HAP-1 (cell line): ENCODE data around the gene MN1.

Experiments used
- DNase-seq, 2 experiments: peaks; one replicate each; pipeline ENCODE4 v3.0.0-alpha.2; 2016 to 2020; ENCODE audit warnings: low spot score in 2 of 2
- H3K27me3 ChIP-seq: fragments of 250-450 bp; sonication (Bioruptor Pico); 2 replicates; pipeline ENCODE4 v1.5.1; 2020; ENCODE audit warnings: low read depth, mild to moderate bottlenecking, moderate library complexity
- H3K36me3 ChIP-seq: fragments of 250-450 bp; sonication (Bioruptor Pico); replicated peaks from 2 replicates; pipeline ENCODE4 v1.5.1; 2020; ENCODE audit warnings: mild to moderate bottlenecking
- H3K4me1 ChIP-seq: fragments of 250-450 bp; sonication (Bioruptor Pico); 2 replicates; pipeline ENCODE4 v1.5.1; 2020; ENCODE audit warnings: mild to moderate bottlenecking
- H3K4me3 ChIP-seq: fragments of 250-450 bp; sonication (Bioruptor Pico); 2 replicates; pipeline ENCODE4 v1.5.1; 2020; ENCODE audit warnings: mild to moderate bottlenecking, moderate library complexity
- H3K9me3 ChIP-seq: fragments of 250-450 bp; sonication (Bioruptor Pico); 2 replicates; pipeline ENCODE4 v1.5.1; 2020; ENCODE audit warnings: mild to moderate bottlenecking, moderate library complexity
- in situ Hi-C: fragments of 300-500 bp; cut with MboI; formaldehyde crosslinking; loops from 3 replicates; pipeline ENCODE4 v1.14.3; 2020; ENCODE audit warnings: low sequenced_read_pairs, inconsistent platforms, mixed read lengths

The MN1 gene

DNA sequence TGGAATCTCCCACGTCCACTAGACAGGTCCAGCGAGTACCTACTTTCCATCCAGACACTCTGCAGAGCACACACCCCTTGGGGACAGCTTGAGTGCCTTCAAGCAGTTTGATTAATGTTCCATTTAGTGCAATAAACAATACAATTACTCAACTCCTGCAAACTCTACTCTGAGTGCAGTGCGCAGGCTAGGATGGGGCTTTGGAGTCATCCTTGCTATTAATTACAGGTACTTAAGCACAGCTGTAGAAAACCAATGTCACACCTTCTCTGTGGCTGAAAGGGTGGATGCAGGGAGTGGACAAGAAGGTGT, 82.6 kb downstream of the MN1 start:
- Histone ChIP-seq H3K4me1 (peaks cover 16% of the 10 kb centered on the region; the same call in 1 of the 2 replicates), H3K36me3 (no peaks in the 10 kb centered on the region), H3K9me3 (peaks cover 2% of the 10 kb centered on the region), H3K27me3 (no peaks in the 10 kb centered on the region), H3K4me3 (no peak overlapping the region)
- no peak for DNase-seq
- in situ Hi-C loops: no loop called here

DNA sequence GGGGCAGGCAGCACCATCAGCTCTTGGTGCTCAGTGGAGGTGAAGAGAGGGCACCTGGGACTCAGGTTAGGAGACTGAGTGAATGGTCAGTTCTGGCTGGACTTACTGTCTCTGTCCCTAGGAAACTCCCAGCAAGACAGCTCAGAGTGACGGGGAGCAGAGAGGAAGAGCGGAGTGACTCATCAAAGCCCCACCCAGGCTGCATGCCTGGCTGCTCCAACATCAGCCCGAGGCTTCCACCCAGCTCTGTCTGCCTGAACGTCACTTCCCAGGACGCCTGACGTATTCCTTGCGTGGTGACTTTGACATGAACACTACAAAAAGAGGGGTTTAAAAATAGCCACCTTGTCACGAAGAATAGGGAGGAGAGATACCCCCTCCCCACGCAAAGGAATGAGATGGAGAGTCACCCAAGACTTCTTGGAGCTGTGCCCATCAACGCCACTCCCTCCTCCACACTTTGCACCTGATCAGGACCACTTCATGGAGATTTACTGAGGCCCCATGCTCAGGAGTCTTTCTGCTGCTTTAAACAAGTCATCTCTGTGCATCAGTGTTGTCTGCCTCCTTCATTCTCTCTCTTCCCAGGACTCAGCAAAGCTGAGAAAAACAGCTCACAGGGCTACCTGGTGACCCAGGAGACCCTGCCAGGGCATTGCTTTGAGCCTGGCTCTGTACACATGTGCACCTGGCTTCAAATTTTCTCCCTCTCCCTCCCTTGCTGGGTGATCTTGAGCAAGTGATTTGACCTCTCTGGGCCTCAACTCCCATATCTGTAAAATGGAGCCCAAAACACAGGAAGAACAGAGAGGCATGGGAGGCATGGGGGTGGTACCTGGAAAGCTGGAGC, 83.1 kb downstream of the MN1 start:
- peak in 1 of 2 experiments; percentile 48 for DNase-seq
- peaks cover 17% of the 10 kb centered on the region; the same call in 1 of the 2 replicates for H3K4me1 ChIP-seq
- H3K36me3 ChIP-seq: no peaks in the 10 kb centered on the region
- in situ Hi-C loops: no loop called here
- no peaks in the 10 kb centered on the region for H3K27me3 ChIP-seq
- no peak overlapping the region for H3K4me3 ChIP-seq
- peaks cover 2% of the 10 kb centered on the region for H3K9me3 ChIP-seq

DNA sequence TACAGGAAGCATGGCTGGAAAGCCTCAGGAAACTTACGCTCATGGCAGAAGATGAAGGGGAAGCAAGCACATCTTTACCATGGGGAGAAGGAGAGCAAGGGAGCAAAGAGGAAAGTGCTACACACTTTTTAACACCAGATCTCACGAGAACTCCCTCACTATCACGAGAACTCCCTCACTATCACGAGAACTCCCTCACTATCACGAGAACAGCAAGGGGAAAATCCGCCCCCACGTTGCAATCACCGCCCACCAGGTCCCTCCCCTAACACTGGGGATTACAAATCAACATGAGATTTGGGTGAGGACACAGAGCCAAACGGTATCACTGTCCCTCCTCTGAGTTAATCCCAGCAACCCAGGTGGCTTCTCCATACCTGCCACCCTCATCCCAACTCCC, 84.5 kb downstream of the MN1 start:
- peaks cover 17% of the 10 kb centered on the region; the same call in 1 of the 2 replicates for H3K4me1 ChIP-seq
- no peak overlapping the region for H3K4me3 ChIP-seq
- in situ Hi-C loops: no loop called here
- H3K9me3 ChIP-seq: peaks cover 2% of the 10 kb centered on the region
- no peaks in the 10 kb centered on the region for H3K27me3 ChIP-seq
- DNase-seq: no peak
- H3K36me3 ChIP-seq: no peaks in the 10 kb centered on the region

DNA sequence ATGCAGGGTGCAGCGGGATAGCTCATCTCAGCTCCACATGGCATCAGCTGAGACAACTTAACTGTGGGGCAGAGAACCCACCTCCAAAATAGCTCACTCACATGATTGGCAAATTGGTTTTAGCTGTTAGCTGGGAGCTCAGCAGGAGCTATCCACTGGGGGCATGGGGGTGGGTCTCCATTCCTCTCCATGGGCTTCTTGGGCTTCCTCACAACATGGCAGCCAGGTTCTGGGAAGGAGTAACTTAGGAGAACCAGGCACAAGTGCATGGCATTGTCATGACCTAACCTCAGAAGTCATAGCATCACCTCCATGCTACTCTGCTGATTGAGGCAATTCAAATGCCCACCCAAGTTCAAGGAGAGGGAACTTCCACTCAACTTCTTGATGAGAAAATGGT, 85.5 kb downstream of the MN1 start:
- peaks cover 17% of the 10 kb centered on the region; the same call in 1 of the 2 replicates for H3K4me1 ChIP-seq

DNA sequence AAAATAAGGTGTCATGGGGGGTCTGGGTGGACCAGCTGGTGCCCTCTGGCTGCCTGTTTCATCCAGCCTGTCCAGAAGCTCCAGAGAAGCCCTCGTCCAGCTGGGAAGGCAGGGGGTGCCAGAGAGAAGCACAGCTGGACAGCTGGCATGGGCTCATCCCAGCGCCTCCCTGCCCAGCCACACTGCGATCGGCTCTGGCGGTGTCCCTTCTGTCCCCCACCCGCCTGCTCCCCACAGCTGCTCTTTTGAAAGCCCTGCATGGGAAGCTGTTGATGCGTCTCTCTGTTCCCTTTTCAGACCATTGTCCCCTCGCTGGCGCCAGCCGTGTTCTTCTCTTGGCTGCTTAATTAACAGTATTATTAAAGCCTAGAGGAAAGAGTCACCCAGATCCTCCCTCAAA, 86.5 kb downstream of the MN1 start:
- H3K36me3 ChIP-seq: no peaks in the 10 kb centered on the region
- in situ Hi-C loops: no loop called here
- no peak overlapping the region for H3K4me3 ChIP-seq
- peaks cover 2% of the 10 kb centered on the region for H3K9me3 ChIP-seq
- no peak for DNase-seq
- no peaks in the 10 kb centered on the region for H3K27me3 ChIP-seq
- H3K4me1 ChIP-seq: peaks cover 17% of the 10 kb centered on the region; the same call in 1 of the 2 replicates

More for the DNA sequence above, 85.5 kb downstream of the MN1 start:
- no peak overlapping the region for H3K4me3 ChIP-seq
- no peaks in the 10 kb centered on the region for H3K27me3 ChIP-seq
- in situ Hi-C loops: no loop called here
- peaks cover 2% of the 10 kb centered on the region for H3K9me3 ChIP-seq
- no peaks in the 10 kb centered on the region for H3K36me3 ChIP-seq
- no peak for DNase-seq

DNA sequence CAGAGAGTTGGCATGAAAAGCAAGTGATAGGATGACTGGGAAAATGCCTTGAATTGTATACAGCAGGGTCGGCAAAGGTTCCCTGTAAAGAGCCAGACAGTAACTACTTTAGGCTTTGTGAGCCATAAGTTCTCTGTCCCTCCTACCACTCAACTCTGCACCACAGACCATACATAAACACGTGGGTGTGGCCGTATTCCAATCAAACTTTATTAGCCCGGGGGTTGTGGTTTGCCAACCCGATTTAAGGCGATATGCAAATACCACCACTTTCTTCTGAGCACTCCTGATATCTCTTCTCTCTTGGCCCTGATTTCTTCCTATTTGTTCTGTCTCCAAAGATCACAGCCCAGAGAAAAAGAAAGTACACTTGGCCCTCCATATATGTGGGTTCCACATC, 87.5 kb downstream of the MN1 start:
- no peak overlapping the region for H3K4me3 ChIP-seq
- DNase-seq: peak in 1 of 2 experiments; percentile 18
- no peaks in the 10 kb centered on the region for H3K36me3 ChIP-seq
- in situ Hi-C loops: no loop called here
- no peaks in the 10 kb centered on the region; the same call in 1 of the 2 replicates for H3K9me3 ChIP-seq
- peaks cover 10% of the 10 kb centered on the region; the same call in 1 of the 2 replicates for H3K4me1 ChIP-seq
- no peaks in the 10 kb centered on the region for H3K27me3 ChIP-seq

DNA sequence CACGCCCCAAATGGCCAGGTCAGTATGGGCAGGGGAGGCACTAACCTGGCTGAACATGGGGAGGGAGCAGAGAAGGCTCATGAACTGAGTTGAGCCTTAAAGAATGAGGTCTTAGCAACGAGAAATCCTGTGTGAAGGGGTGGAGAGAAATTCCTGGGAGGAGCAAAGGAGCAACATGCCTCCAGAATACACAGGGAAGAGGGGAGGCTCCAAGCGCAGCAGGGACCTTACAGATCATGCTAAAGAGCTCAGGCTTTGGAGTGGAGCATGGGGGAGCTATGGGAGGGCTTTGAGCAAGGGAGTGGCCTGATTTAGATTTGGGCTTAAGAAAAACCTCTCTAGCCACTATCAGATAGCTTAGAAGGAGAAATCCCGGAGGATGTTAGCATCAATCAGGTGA, 88.1 kb downstream of the MN1 start:
- in situ Hi-C loops: no loop called here
- Histone ChIP-seq H3K27me3 (no peaks in the 10 kb centered on the region), H3K4me3 (no peak overlapping the region), H3K36me3 (no peaks in the 10 kb centered on the region), H3K4me1 (peaks cover 7% of the 10 kb centered on the region; the same call in 1 of the 2 replicates), H3K9me3 (no peaks in the 10 kb centered on the region)
- DNase-seq: no peak

DNA sequence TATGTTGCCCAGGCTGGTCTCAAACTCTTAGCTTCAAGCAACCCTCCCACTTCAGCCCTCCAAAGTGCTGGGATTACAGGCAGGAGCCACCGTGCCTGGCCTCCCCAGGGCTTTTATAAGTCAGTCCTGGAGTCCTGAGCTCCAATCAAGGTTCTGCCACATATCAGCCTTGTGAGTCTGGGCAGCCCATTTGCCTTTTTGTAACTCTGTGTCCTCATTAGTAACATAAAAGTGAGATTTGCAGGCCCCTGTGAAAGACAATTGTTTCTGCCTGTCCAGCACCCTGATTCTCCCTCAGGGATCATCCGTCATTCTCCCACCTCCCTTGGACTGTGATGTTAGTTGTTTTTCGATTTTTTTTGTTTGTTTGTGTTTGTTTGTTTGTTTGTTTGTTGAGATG, 89.8 kb downstream of the MN1 start:
- no peaks in the 10 kb centered on the region for H3K36me3 ChIP-seq
- in situ Hi-C loops: no loop called here

DNA sequence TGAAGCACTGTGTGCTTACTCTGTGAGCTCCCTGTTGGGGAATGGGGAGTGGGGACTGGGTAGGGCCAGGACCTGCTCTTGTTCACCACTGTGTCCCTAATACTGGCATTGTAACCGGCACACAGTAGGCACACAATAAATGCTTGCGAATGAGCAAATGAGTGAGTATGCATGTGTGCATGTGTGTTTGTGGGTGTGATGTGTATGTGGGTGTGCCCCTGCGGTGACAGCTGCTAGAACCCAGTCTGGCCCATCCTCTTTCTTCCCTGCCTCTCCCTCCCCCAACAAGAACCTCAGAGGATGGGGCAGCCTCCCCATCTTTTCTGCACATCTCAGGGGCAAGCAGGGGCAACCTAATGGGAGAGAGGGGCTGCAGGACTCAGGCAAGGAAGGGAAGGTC, 90.5 kb downstream of the MN1 start:
- Histone ChIP-seq H3K9me3 (no peaks in the 10 kb centered on the region), H3K4me1 (peaks cover 6% of the 10 kb centered on the region; the same call in 1 of the 2 replicates), H3K36me3 (no peaks in the 10 kb centered on the region), H3K27me3 (no peaks in the 10 kb centered on the region), H3K4me3 (no peak overlapping the region)
- no peak for DNase-seq
- in situ Hi-C loops: no loop called here

More for the DNA sequence above, 89.8 kb downstream of the MN1 start:
- Histone ChIP-seq H3K4me3 (no peak overlapping the region), H3K27me3 (no peaks in the 10 kb centered on the region), H3K4me1 (peaks cover 6% of the 10 kb centered on the region; the same call in 1 of the 2 replicates), H3K9me3 (no peaks in the 10 kb centered on the region)
- DNase-seq: no peak

DNA sequence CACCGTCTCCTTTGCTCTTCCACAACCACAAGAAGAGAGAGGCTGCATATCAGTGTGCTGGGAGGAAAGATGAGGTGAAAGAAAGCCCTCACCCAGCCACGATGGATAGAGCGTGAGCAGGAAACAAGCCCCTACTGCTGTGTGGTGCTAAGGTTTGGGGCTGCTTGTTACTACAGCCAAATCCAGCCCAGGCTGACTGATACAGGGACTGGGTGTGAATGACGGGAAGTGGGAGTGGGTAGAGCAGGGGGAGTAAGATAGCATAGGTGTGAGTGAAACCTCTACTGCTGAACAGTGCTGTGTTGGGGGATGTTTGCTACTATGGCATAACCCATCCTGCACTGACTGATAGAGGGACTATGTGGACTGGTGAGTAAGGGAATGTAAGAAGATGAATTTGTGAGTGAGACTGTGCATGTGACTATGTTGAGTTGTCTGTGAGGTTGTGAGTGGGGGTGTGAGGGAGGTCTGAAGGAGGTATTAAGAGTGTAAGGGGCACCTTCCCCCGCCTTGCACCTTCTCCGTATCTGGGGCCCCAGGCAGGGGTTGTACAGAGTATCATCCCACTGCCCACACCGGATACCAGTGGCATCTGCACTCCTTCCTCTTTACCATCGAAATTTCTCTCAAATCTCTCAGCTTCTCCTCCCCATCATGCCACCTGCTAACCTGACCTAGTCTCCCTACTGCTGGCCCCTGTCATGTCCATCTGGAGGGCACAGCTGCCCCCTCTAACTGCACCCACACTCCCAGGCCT, 91.5 kb downstream of the MN1 start:
- in situ Hi-C loops: no loop called here
- Histone ChIP-seq H3K27me3 (no peaks in the 10 kb centered on the region), H3K4me3 (no peak overlapping the region), H3K36me3 (no peaks in the 10 kb centered on the region), H3K9me3 (no peaks in the 10 kb centered on the region), H3K4me1 (peaks cover 6% of the 10 kb centered on the region; the same call in 1 of the 2 replicates)
- no peak for DNase-seq

DNA sequence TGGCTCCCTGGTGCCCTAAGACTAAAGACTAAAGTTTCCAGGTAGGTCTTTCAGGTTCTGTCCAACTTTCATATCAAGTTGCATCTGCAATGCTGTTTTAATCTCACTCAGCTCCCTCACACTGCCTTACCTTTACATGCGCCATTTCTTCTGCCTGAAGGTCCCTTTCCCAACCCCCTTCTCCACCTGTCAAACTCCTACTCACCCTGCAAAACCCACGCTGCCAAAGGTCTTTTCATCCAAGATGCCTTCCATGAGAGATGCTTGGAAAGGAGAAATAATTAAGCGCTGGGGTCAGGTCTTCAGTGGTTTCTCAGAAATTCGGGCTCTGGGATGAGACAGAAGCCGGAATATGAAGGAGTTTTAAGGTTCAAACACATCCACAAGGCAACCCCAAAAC, 95.1 kb downstream of the MN1 start:
- DNase-seq: no peak
- Histone ChIP-seq H3K4me1 (no peaks in the 10 kb centered on the region), H3K9me3 (no peaks in the 10 kb centered on the region), H3K36me3 (no peaks in the 10 kb centered on the region), H3K4me3 (no peak overlapping the region), H3K27me3 (no peaks in the 10 kb centered on the region)
- in situ Hi-C loops: no loop called here

DNA sequence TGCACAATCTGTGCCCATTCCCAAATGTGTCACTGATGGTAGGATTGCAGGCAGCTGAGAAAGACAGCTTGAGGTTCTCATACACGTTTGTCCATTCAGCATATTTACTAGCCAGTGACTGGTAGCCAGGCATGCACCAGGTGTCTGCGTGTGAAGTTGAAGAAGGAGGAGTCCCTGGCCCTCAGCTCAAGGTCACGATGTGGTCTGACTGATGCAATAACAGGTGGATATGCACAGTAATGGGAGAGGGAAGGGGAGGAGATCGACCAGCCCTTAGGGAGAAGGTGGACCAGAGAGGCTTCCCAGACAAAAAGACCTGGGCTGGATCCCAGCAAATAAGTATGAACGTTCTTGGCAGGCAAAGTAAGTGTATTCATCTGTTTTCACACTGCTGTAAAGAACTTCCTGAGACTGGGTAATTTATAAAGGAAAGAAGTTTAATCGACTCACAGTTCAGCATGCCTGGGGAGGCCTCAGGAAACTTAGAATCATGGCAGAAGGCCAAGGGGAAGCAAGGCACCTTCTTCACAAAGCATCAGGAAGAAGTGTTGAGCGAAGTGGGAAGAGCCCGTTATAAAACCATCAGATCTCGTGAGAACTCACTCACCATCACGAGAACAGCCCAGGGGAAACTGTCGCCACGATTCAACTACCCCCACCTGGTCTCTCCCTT, 96.0 kb downstream of the MN1 start:
- Histone ChIP-seq H3K27me3 (no peaks in the 10 kb centered on the region), H3K4me3 (no peak overlapping the region), H3K4me1 (no peaks in the 10 kb centered on the region), H3K36me3 (no peaks in the 10 kb centered on the region), H3K9me3 (no peaks in the 10 kb centered on the region)
- in situ Hi-C loops: no loop called here
- DNase-seq: no peak

DNA sequence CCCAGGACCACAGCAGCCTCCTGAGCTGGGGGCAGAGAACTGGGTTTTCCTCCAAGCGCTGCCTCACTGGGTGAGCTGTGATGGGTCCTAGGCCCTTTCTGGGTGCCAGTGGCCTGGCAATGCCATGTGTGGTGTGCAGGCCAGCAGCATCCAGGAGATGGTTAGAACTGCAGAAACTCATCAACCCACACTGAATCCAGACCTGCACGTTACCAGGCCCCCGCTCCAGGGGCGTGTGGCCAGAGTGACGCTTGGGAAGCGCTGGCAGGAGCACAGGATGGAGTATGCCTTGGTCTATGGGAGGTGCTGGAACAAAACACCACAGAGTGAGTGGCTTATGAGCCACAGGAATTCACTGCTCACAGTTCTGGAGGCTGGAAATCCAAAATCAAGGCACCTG, 97.0 kb downstream of the MN1 start:
- Histone ChIP-seq H3K36me3 (no peaks in the 10 kb centered on the region), H3K4me3 (no peak overlapping the region), H3K4me1 (no peaks in the 10 kb centered on the region), H3K9me3 (no peaks in the 10 kb centered on the region), H3K27me3 (no peaks in the 10 kb centered on the region)
- in situ Hi-C loops: no loop called here
- no peak for DNase-seq
